ENCODE data around the gene GSTO2.
A peak's percentile ranks its signal among the peaks of the same experiment; 100 is the strongest.

GSTO2 gene

DNA sequence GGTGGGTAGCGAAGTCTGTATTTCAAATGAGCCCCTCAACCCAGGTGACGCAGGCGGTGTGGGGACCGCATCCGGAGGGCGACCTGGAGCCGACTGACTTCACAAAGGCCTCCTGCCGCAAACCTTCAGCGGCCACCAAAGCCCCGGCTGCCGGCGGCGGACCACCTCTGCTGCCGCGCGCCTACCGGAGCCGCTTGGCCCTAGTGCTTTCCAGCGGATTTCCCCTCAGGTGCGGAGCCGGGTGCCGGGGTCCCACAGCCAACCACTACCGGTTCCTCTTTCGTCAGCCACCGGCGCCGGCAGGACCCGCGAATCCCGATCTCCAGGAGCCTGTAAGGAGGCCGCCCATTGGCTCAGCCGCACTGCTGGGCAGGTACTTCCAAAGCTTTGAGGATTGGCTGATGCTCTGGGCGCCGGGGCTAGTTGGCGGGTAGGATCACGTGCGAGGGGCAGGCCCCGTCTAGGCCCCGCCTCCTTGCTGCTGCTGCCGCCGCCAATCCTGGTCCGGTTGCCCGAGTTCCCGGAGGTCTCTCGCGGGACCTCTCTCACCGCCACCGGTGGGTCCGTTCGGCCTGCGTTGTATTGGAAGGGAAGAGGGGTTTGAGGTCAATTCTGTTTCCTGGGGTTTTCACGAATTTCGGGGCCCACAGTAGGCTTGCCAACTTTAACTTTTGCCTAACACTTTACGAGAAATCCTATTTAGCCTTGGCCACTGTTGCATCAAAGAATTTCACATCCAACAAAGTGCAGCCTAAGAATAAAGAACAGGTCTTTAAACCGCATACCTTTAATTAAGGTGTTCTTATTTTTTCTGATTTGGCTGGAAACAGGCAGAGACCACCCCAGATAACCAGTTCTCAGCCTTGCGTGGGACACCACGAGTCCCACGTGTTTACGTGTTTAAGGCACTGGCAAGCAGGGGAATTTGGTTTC lies at the start of gene GSTO2:
Gene GSTO2, plus strand, starts transcription at position 472 of the 933 bp plus-strand sequence. CDS start 5,732 bp downstream, outside the sequence.
- peak within 1 kb of the TSS; percentile 84 for H3K4me3 ChIP-seq (ENCODE audit: low read depth, low read length)
- DNase-seq (ENCODE audit: low read depth, low spot score) = peak; percentile 100
- in situ Hi-C loops (cut with HindIII; ENCODE audit: low sequenced_read_pairs) = no loop called here
- TF ChIP-seq, protein P1, sequence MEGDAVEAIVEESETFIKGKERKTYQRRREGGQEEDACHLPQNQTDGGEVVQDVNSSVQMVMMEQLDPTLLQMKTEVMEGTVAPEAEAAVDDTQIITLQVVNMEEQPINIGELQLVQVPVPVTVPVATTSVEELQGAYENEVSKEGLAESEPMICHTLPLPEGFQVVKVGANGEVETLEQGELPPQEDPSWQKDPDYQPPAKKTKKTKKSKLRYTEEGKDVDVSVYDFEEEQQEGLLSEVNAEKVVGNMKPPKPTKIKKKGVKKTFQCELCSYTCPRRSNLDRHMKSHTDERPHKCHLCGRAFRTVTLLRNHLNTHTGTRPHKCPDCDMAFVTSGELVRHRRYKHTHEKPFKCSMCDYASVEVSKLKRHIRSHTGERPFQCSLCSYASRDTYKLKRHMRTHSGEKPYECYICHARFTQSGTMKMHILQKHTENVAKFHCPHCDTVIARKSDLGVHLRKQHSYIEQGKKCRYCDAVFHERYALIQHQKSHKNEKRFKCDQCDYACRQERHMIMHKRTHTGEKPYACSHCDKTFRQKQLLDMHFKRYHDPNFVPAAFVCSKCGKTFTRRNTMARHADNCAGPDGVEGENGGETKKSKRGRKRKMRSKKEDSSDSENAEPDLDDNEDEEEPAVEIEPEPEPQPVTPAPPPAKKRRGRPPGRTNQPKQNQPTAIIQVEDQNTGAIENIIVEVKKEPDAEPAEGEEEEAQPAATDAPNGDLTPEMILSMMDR (IDR thresholded peaks at IDR 0.05; ENCODE audit: low read depth, low read length) = no peak

DNA sequence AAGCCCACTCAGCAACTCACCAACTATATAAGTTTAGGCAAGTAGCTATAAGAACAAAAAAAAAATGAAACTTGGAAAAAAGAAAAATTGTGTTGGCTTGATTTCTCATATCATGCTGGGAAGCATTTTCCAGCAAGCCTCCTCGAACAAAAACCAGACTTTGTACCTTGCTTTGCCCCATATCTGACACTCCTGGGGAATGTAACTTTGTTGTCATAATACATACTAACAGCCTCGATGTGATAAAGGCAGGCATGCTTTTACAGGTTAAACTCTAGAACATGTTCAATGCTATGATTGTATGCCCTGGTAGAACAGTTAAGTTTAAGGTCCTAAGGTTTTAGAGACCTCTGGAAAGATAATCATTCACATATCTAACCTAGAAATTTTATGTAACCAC lies 48.5 kb upstream of the GSTO2 start:
- H3K4me3 ChIP-seq (ENCODE audit: low read depth, low read length) = no peak overlapping the region
- in situ Hi-C loops (cut with HindIII; ENCODE audit: low sequenced_read_pairs) = no loop called here
- DNase-seq (ENCODE audit: low read depth, low spot score) = no peak
- TF ChIP-seq, protein P1 (IDR thresholded peaks at IDR 0.05; ENCODE audit: low read depth, low read length) = no peak

DNA sequence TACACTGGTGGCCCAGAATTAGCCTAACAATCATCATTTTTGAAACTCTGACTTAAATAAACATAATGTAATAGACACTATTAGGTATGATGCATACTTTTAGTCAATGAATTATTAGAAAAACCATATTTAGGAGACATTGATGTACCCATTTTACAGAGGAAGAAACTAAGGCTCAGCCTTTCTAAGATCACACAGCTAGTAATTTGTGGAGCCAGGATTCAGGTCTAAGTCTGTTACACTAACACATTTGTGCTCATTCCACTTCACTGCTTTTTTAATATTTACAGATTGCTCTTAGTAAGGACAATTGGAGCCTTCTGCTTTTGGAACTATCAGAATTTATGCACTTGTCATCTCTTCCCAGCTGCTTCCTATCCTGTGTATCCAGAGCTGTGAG lies 45.7 kb upstream of the GSTO2 start:
- no peak for DNase-seq (ENCODE audit: low read depth, low spot score)
- in situ Hi-C loops (cut with HindIII; ENCODE audit: low sequenced_read_pairs) = no loop called here
- TF ChIP-seq, protein P1 (IDR thresholded peaks at IDR 0.05; ENCODE audit: low read depth, low read length) = no peak
- H3K4me3 ChIP-seq (ENCODE audit: low read depth, low read length) = no peak overlapping the region

DNA sequence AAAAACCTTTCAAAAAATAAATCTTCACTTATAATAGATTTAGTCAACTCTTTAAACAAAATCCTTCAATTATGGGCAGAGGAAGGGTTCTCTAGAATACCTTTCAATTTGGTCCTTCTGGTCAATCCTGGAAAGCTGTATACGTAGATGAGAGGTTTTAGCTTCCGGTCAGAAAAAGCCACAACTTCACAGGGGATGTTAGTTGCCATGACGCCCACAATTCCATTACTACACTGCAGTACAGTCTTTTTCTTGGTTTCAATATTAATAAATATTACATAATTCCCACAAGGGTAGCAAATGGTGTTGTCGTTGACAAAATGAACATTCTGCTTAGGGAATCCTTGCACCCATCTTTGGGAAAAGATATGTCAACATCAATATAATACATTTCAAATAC lies 38.5 kb upstream of the GSTO2 start:
- TF ChIP-seq, protein P1 (IDR thresholded peaks at IDR 0.05; ENCODE audit: low read depth, low read length) = no peak
- in situ Hi-C loops (cut with HindIII; ENCODE audit: low sequenced_read_pairs) = no loop called here
- no peak overlapping the region for H3K4me3 ChIP-seq (ENCODE audit: low read depth, low read length)
- no peak for DNase-seq (ENCODE audit: low read depth, low spot score)

DNA sequence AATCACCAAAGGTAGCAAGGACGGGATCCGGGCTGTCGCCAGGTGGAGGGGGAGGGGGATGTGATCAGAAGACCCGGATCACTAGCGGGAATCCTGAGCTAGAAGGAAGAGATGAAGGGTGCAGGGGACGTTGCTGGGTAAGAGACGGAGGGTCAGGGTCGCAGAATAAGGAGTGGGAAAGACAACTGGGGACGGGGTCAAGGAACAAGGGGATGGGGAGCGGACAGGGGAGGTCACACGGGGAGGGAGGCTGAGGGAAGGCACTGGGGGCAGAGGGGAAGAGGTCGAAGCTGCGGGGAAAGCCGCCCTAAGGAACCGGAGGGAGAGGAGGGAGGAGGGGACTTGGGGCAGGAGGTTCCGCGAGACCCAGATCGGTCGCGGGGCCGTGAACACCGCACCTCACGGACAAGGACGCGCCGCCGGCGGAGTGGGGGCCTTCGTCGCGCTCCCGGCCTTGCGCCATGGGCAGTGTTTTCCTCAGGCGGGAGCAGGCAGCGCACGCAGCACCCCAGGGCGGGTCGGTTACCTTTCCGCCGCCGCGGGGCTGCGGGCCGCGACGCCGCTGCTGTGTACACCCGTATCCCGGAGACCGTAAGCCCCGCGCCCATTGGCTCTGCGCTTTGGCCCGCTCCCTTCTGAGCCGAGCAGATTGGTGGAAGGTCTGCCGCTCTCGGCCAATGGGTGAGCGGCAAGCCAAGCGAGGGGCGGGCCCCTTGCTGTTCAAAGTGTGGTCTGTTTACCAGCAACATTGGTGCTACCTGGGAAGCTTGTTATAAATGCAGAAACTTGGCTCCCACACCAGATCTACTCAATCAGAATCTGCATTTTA lies 37.0 kb upstream of the GSTO2 start, which contains the start of gene CFAP43:
Gene CFAP43, minus strand, starts transcription at position 581 of the 829 bp plus-strand sequence. Its CDS starts 118 bp downstream, at position 463.
- in situ Hi-C loops (cut with HindIII; ENCODE audit: low sequenced_read_pairs) = no loop called here
- peak within 1 kb of the TSS; percentile 81 for H3K4me3 ChIP-seq (ENCODE audit: low read depth, low read length)

DNA sequence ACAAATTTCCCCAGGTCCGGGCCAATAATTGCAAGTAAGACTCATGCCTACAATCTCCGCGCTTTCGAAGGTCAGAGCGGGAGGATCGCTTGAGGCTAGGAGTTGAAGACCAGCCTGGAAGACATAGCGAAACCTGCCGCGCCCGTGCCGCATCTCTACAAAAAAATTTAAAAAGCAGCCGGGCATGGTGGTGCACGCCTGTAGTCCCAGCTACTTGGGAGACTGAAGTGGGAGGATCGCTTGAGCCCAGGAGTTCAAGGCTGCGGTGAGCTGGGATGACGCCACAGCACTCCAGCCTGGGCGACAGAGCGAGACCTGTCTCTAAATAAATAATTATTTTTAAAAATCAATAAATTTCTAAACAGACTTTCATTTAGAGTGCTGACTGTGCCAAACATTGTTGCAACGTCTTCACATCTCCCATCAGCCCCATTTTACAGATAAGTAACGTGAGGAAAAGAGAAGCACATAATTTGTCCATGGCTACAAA lies 36.3 kb upstream of the GSTO2 start:
- TF ChIP-seq, protein P1 (IDR thresholded peaks at IDR 0.05; ENCODE audit: low read depth, low read length) = no peak

More for the DNA sequence above, 37.0 kb upstream of the GSTO2 start, which contains the start of gene CFAP43:
- peak; percentile 95 for DNase-seq (ENCODE audit: low read depth, low spot score)
- TF ChIP-seq, protein P1 (IDR thresholded peaks at IDR 0.05; ENCODE audit: low read depth, low read length) = no peak

More for the DNA sequence above, 36.3 kb upstream of the GSTO2 start:
- H3K4me3 ChIP-seq (ENCODE audit: low read depth, low read length) = peak overlapping the region; percentile 81
- no peak for DNase-seq (ENCODE audit: low read depth, low spot score)
- in situ Hi-C loops (cut with HindIII; ENCODE audit: low sequenced_read_pairs) = no loop called here

Measured in astrocyte of the spinal cord (primary cell).